Keratinocyte (primary cell): ENCODE results near the gene DMXL2. TPM values are rescaled to one million over a fixed set of nuclear protein-coding genes. Genes with fewer than 3 reads are reported as not detected.

ENCODE experiments used
- DNase-seq: peaks from one replicate; pipeline ENCODE4 v3.0.0-alpha.2; 2011; ENCODE audit warnings: low read depth, missing footprints, low spot score
- FAIRE-seq: peaks from 2 replicates; lab custom pipeline; 2011; peaks lifted over from hg19 to GRCh38; lab: Jason Lieb, UNC
- H2AFZ ChIP-seq: 2 replicates; pipeline ENCODE4 v1.6.0; 2012; ENCODE audit warnings: low read length, control low read depth, inconsistent platforms; ENCODE audit not compliant: control insufficient read depth
- H3K27ac ChIP-seq: 2 replicates; pipeline ENCODE4 v1.5.1; 2011; ENCODE audit warnings: low read length; ENCODE audit not compliant: control insufficient read depth, insufficient read depth
- H3K27me3 ChIP-seq: 3 replicates; pipeline ENCODE4 v1.6.0; 2011; ENCODE audit warnings: low read length; ENCODE audit not compliant: control insufficient read depth, insufficient read depth; ENCODE audit errors: extremely low read depth
- H3K36me3 ChIP-seq, 2 experiments: 2 replicates in 1 of 2; 3 replicates in 1 of 2; pipeline ENCODE4 v1.5.1; 2011; ENCODE audit warnings: low read length in 2 of 2, mild to moderate bottlenecking in 1 of 2; ENCODE audit not compliant: control insufficient read depth in 2 of 2, insufficient read depth in 2 of 2; ENCODE audit errors: extremely low read depth in 1 of 2
- H3K4me1 ChIP-seq: 3 replicates; pipeline ENCODE4 v1.5.1; 2011; ENCODE audit warnings: low read length; ENCODE audit not compliant: control insufficient read depth, insufficient read depth; ENCODE audit errors: extremely low read depth
- H3K4me2 ChIP-seq: 3 replicates; pipeline ENCODE4 v1.6.0; 2011; ENCODE audit warnings: low read depth, low read length; ENCODE audit not compliant: control insufficient read depth, insufficient read depth; ENCODE audit errors: extremely low read depth
- H3K4me3 ChIP-seq, 3 experiments: fragments of 200-600 bp in 1 of 3; sonication (generic) in 1 of 3; 2 replicates in 2 of 3; 3 replicates in 1 of 3; pipeline ENCODE4 v1.5.1; 2011 to 2016; ENCODE audit warnings: low read length in 3 of 3, mild to moderate bottlenecking in 3 of 3, control low read depth in 2 of 3, inconsistent platforms in 1 of 3, low read depth in 1 of 3, mixed read lengths in 1 of 3, mixed run types in 1 of 3, moderate library complexity in 1 of 3; ENCODE audit not compliant: control insufficient read depth in 2 of 3, insufficient read depth in 2 of 3; ENCODE audit errors: extremely low read depth in 1 of 3
- H3K79me2 ChIP-seq: 2 replicates; pipeline ENCODE4 v1.6.0; 2012; ENCODE audit warnings: low read length; ENCODE audit not compliant: control insufficient read depth, insufficient read depth
- H3K9ac ChIP-seq: 3 replicates; pipeline ENCODE4 v1.6.0; 2011; ENCODE audit warnings: low read length; ENCODE audit not compliant: control insufficient read depth, insufficient read depth; ENCODE audit errors: extremely low read depth
- H3K9me1 ChIP-seq: 3 replicates; pipeline ENCODE4 v1.6.0; 2011; ENCODE audit warnings: low read length; ENCODE audit not compliant: control insufficient read depth, insufficient read depth; ENCODE audit errors: extremely low read depth
- H3K9me3 ChIP-seq: 2 replicates; pipeline ENCODE4 v1.5.1; 2012; ENCODE audit warnings: low read depth, low read length; ENCODE audit not compliant: control insufficient read depth
- H4K20me1 ChIP-seq: 3 replicates; pipeline ENCODE4 v1.6.0; 2011; ENCODE audit warnings: low read length; ENCODE audit not compliant: control insufficient read depth, insufficient read depth; ENCODE audit errors: extremely low read depth
- EZH2 ChIP-seq: IDR thresholded peaks from one replicate; pipeline ENCODE4 v1.6.1; 2012; ENCODE audit warnings: inconsistent platforms, mild to moderate bottlenecking, low read length, moderate library complexity
- dilution Hi-C: fragments of 300-500 bp; cut with MboI; formaldehyde crosslinking; loops from one replicate; pipeline ENCODE4 v1.7.0; 2020; ENCODE audit warnings: low sequenced_read_pairs; ENCODE audit not compliant: extremely low pct_ligation_motif_present
- polyA plus RNA-seq, 5 experiments: library from polyadenylated mRNA; depleted of rRNA in 3 of 5; stranded (reverse) in 3 of 5; stranded (forward) in 1 of 5; unstranded in 1 of 5; fragments of >200 nt; gene quantifications; 1 replicate in 1 of 5; 2 replicates in 3 of 5; 3 replicates in 1 of 5; pipeline versions ENCODE4 v1.2.1 to v1.2.3, GENCODE V29; 2011 to 2012; ENCODE audit warnings: missing spikeins in 2 of 5, low read depth in 1 of 5, low replicate concordance in 1 of 5
- TF ChIP-seq, protein P1 (sequence below), 3 experiments: IDR thresholded peaks in 1 of 3; conservative IDR thresholded peaks in 1 of 3; optimal IDR thresholded peaks in 1 of 3; 2 replicates in 2 of 3; 3 replicates in 1 of 3; pipeline versions ENCODE3 to v1.5.1; 2011; ENCODE audit warnings: low read length in 3 of 3, mild to moderate bottlenecking in 3 of 3, moderate library complexity in 2 of 3, control low read depth in 1 of 3, inconsistent platforms in 1 of 3; ENCODE audit not compliant: insufficient read depth in 2 of 3; ENCODE audit errors: extremely low read depth in 1 of 3

The DMXL2 gene
- polyA plus RNA-seq, 1 donor (not counting 4 experiments of a cell fraction or from before 2014, with no cell fraction given), result 14.9 TPM

DNA sequence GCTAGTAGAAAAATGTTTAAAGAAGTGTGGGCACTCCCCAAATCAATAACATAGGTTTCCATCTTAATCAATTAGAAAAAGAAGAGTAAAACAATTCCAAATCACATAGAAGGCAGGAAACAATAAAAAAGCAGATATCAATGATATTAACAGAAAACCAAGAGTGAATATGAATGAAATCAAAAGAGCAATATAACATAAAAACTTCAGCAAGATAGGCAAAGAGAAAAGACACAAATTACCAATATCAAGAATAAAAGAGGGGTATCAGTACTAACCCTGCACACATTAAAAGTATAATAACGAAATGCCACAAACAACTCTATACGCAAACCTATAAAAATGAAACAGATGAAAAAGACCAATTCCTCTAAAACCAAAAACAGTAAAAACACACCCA is 19.6 kb downstream of the DMXL2 start:
- dilution Hi-C loops, result no loop called here
- DNase-seq, result no peak
- FAIRE-seq, result no peak
- Histone ChIP-seq H3K4me1 (peaks cover 17% of the 10 kb centered on the region), H3K4me3 (no peak overlapping the region), H3K36me3 (no peaks in the 10 kb centered on the region), H3K27me3 (no peaks in the 10 kb centered on the region), H2AFZ (no peak overlapping the region), H3K4me2 (no peak overlapping the region), H3K9me1 (no peaks in the 10 kb centered on the region), H4K20me1 (no peaks in the 10 kb centered on the region), H3K27ac (no peak overlapping the region), H3K9me3 (no peaks in the 10 kb centered on the region), H3K9ac (no peak overlapping the region), H3K79me2 (peaks cover 2% of the 10 kb centered on the region)
- TF ChIP-seq, protein P1, sequence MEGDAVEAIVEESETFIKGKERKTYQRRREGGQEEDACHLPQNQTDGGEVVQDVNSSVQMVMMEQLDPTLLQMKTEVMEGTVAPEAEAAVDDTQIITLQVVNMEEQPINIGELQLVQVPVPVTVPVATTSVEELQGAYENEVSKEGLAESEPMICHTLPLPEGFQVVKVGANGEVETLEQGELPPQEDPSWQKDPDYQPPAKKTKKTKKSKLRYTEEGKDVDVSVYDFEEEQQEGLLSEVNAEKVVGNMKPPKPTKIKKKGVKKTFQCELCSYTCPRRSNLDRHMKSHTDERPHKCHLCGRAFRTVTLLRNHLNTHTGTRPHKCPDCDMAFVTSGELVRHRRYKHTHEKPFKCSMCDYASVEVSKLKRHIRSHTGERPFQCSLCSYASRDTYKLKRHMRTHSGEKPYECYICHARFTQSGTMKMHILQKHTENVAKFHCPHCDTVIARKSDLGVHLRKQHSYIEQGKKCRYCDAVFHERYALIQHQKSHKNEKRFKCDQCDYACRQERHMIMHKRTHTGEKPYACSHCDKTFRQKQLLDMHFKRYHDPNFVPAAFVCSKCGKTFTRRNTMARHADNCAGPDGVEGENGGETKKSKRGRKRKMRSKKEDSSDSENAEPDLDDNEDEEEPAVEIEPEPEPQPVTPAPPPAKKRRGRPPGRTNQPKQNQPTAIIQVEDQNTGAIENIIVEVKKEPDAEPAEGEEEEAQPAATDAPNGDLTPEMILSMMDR (optimal IDR thresholded peaks at IDR 0.05 in 1 of 3, IDR thresholded peaks at IDR 0.05 in 1 of 3, conservative IDR thresholded peaks at IDR 0.05 in 1 of 3; ENCODE audit: extremely low read depth in 1 of 3, insufficient read depth in 2 of 3, low read length in 3 of 3), result no peak
- no peak for TF ChIP-seq EZH2

DNA sequence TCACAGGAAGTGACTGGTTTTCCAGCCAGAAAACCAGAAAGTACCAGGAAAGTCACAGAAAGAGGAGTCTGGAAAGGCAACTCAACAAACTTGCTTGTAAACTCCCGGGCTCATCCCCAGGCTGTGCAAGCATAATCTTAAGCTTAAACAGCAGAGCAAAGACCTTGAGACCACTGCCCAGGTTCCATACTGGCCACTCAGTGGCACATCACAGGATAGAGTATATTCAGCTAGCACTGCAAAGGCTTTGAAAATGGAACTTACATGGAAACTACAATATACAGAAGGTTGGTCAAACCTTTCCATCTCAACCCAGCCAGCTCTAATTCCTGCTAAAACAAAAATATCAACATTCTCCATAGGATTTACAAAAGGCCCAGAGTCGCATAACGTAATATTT is 20.1 kb downstream of the DMXL2 start:
- no peak for DNase-seq
- no peak overlapping the region for H3K4me2 ChIP-seq

More for the DNA sequence above, 20.1 kb downstream of the DMXL2 start:
- H3K27me3 ChIP-seq, result no peaks in the 10 kb centered on the region
- no peak for FAIRE-seq
- H3K9ac ChIP-seq, result no peak overlapping the region
- peaks cover 2% of the 10 kb centered on the region for H3K79me2 ChIP-seq
- H3K4me3 ChIP-seq, result no peak overlapping the region
- H3K9me1 ChIP-seq, result no peaks in the 10 kb centered on the region
- no peaks in the 10 kb centered on the region for H4K20me1 ChIP-seq
- no peak overlapping the region for H2AFZ ChIP-seq
- peaks cover 17% of the 10 kb centered on the region for H3K4me1 ChIP-seq
- dilution Hi-C loops, result no loop called here
- no peaks in the 10 kb centered on the region for H3K9me3 ChIP-seq
- H3K27ac ChIP-seq, result no peak overlapping the region
- H3K36me3 ChIP-seq, result no peaks in the 10 kb centered on the region
- no peak for TF ChIP-seq EZH2
- TF ChIP-seq, protein P1 (optimal IDR thresholded peaks at IDR 0.05 in 1 of 3, IDR thresholded peaks at IDR 0.05 in 1 of 3, conservative IDR thresholded peaks at IDR 0.05 in 1 of 3; ENCODE audit: extremely low read depth in 1 of 3, insufficient read depth in 2 of 3, low read length in 3 of 3), result no peak
